ENCODE results near the gene GLI3. TPM values are rescaled to one million over a fixed set of nuclear protein-coding genes. Genes with fewer than 3 reads are reported as not detected.

The GLI3 gene
- total and polyA plus RNA-seq, 2 of the 8 experiments (the other 6 are each of a cell fraction or from before 2014, with no cell fraction given): 8.0 to 31.1 TPM

DNA sequence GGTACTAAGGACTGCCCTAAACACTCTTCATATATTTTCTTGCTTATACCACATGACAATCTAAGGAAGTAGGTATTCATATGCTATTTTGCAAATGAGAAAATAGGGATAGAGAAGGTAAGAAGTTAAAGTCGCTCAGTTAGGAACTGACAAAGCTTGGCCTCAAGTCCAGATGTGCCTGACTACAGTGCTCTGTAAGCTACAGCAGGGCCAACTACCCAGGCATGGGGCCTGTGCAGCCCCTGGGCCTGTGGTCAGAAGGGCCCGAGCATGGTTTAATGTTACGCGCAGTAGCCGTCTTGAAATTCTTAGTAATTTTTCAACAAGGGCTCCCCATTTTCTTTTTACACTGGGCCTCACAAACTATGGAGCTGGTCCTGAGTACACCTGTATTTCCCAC lies 146.2 kb downstream of the GLI3 start:
- Histone ChIP-seq H3K79me1 (ENCODE audit: low read depth, low read length) (peaks cover 3% of the 10 kb centered on the region; the same call in 1 of the 2 replicates), H3K56ac (replicated peaks; ENCODE audit: insufficient read length, low read depth, low read length) (no peak overlapping the region), H2BK20ac (ENCODE audit: low read length) (no peak overlapping the region), H2AK5ac (ENCODE audit: low read depth, low read length) (no peak overlapping the region), H3K14ac (ENCODE audit: insufficient read length) (no peak overlapping the region), H4K91ac (replicated peaks; ENCODE audit: insufficient read length, low read length) (no peak overlapping the region), H3K9me3 (ENCODE audit: insufficient read depth in 2 of 2, low read depth in 1 of 2, low read length in 1 of 2) (no peaks in the 10 kb centered on the region), H3K4ac (replicated peaks; ENCODE audit: insufficient read length, low read depth, low read length) (no peak overlapping the region), H3K4me1 (replicated peaks in 1 of 4; ENCODE audit: control insufficient read depth in 3 of 4, insufficient read depth in 4 of 4, low read length in 3 of 4) (peaks cover 9 to 19% (median 14%) of the 10 kb centered on the region in 4 experiments), H2AFZ (ENCODE audit: low read length) (no peak overlapping the region), H3K27me3 (replicated peaks in 1 of 4; ENCODE audit: control insufficient read depth in 3 of 4, extremely low read depth in 1 of 4, insufficient read depth in 3 of 4, low read length in 3 of 4) (peaks cover 57 to 84% (median 77%) of the 10 kb centered on the region in 4 experiments), H4K5ac (ENCODE audit: insufficient read length, low read depth, low read length) (peak overlapping the region; percentile 45), H3K23me2 (ENCODE audit: low read depth, low read length) (no peaks in the 10 kb centered on the region; the same call in 1 of the 2 replicates), H2BK15ac (ENCODE audit: low read length) (no peak overlapping the region), H3K27ac (ENCODE audit: low read depth, low read length) (no peak overlapping the region), H3K4me3 (ENCODE audit: extremely low read depth in 1 of 4, insufficient read depth in 2 of 4, low read depth in 3 of 4, low read length in 4 of 4) (peak overlapping the region in 1 of 4 experiments; percentile 45; a peak in 4 of 8 replicates), H3K79me2 (ENCODE audit: control insufficient read depth in 1 of 2, insufficient read depth in 2 of 2, low read length in 2 of 2) (peaks cover 0 to 10% of the 10 kb centered on the region in 2 experiments; a peak in 1 of 4 replicates), H2BK120ac (replicated peaks; ENCODE audit: low read depth, low read length) (no peak overlapping the region), H3K18ac (ENCODE audit: extremely low read depth, low read length) (no peak overlapping the region), H2BK5ac (ENCODE audit: low read depth, low read length) (0 out of 2 replicates have a peak overlapping the region, but pooled peaks have one; percentile 22), H3K9ac (replicated peaks in 1 of 4; ENCODE audit: extremely low read depth in 1 of 4, low read depth in 3 of 4, low read length in 3 of 4) (peak overlapping the region in 1 of 4 experiments; percentile 15; a peak in 1 of 7 replicates), H2BK12ac (ENCODE audit: low read depth, low read length) (peak overlapping the region; percentile 84; the same call in 1 of the 2 replicates), H3K4me2 (ENCODE audit: insufficient read depth in 1 of 2, low read depth in 2 of 2, low read length in 2 of 2) (peak overlapping the region; percentile 67 to 68), H3K23ac (ENCODE audit: insufficient read length) (no peak overlapping the region), H4K20me1 (replicated peaks in 1 of 2; ENCODE audit: control insufficient read depth in 1 of 2, insufficient read depth in 2 of 2, low read length in 2 of 2) (peaks cover 37 to 53% of the 10 kb centered on the region in 2 experiments), H3K36me3 (ENCODE audit: control insufficient read depth in 2 of 4, insufficient read depth in 4 of 4, low read length in 3 of 4) (no peaks in the 10 kb centered on the region), H4K8ac (ENCODE audit: extremely low read depth, insufficient read depth, low read length) (no peak overlapping the region)
- FAIRE-seq: peak; percentile 28
- CTCF ChIA-PET (ENCODE audit: partially characterized antibody): interaction anchor here (0.7 to 1.6 kb wide), 4 partner anchors 17 to 1383 kb away, joined by 3 to 7 read pairs (median 4); no protein-coding TSS in a partner anchor
- WGBS, 2 experiments (ENCODE audit: extremely low coverage in 1 of 2, insufficient coverage in 1 of 2, insufficient read length in 1 of 2, insufficient replicate concordance in 2 of 2, low coverage in 1 of 2, low lambda C conversion rate in 2 of 2, missing lambda C conversion rate in 1 of 2): 45% methylated on average over 5 of the region's 5 CpGs; no CpG with 5 or more reads in 1 of the 2 experiments
- POLR2A ChIA-PET (ENCODE audit: partially characterized antibody): interaction anchor here (0.8 to 1.0 kb wide), 3 partner anchors 20 to 137 kb away, joined by 3 to 5 read pairs (median 3); no protein-coding TSS in a partner anchor
- DNase-seq (ENCODE audit: low read depth in 1 of 2, low spot score in 2 of 2): no peak
- no peak for TF ChIP-seq RAD21 (IDR thresholded peaks at IDR 0.05 in 1 of 2, conservative IDR thresholded peaks at IDR 0.05 in 1 of 2; ENCODE audit: low read depth in 2 of 2, low read length in 2 of 2)
- TF ChIP-seq POLR2AphosphoS5 (IDR thresholded peaks at IDR 0.05; ENCODE audit: low read depth, low read length): peak; percentile 58
- TF ChIP-seq, protein P1, sequence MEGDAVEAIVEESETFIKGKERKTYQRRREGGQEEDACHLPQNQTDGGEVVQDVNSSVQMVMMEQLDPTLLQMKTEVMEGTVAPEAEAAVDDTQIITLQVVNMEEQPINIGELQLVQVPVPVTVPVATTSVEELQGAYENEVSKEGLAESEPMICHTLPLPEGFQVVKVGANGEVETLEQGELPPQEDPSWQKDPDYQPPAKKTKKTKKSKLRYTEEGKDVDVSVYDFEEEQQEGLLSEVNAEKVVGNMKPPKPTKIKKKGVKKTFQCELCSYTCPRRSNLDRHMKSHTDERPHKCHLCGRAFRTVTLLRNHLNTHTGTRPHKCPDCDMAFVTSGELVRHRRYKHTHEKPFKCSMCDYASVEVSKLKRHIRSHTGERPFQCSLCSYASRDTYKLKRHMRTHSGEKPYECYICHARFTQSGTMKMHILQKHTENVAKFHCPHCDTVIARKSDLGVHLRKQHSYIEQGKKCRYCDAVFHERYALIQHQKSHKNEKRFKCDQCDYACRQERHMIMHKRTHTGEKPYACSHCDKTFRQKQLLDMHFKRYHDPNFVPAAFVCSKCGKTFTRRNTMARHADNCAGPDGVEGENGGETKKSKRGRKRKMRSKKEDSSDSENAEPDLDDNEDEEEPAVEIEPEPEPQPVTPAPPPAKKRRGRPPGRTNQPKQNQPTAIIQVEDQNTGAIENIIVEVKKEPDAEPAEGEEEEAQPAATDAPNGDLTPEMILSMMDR (IDR thresholded peaks at IDR 0.05; ENCODE audit: control extremely low read depth in 1 of 3, insufficient read depth in 1 of 3, low read depth in 1 of 3, low read length in 3 of 3): no peak
- no peak for TF ChIP-seq HDAC6 (IDR thresholded peaks at IDR 0.05; ENCODE audit: low read depth, low read length)
- no peak for TF ChIP-seq ZNF274 (IDR thresholded peaks at IDR 0.05; ENCODE audit: borderline replicate concordance, extremely low read depth, low read length)
- TF ChIP-seq, protein P2, sequence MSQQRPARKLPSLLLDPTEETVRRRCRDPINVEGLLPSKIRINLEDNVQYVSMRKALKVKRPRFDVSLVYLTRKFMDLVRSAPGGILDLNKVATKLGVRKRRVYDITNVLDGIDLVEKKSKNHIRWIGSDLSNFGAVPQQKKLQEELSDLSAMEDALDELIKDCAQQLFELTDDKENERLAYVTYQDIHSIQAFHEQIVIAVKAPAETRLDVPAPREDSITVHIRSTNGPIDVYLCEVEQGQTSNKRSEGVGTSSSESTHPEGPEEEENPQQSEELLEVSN (IDR thresholded peaks at IDR 0.05): no peak
- TF ChIP-seq RXRA (IDR thresholded peaks at IDR 0.05; ENCODE audit: insufficient read depth, low read depth, low read length): no peak
- no peak for TF ChIP-seq SP1 (IDR thresholded peaks at IDR 0.05; ENCODE audit: low read depth, low read length)
- no peak for TF ChIP-seq CHD1 (IDR thresholded peaks at IDR 0.05; ENCODE audit: low read depth, low read length)
